IPS DF 4.7 (cell line): ENCODE measurements around the gene HHLA2.
A peak's percentile ranks its signal among the peaks of the same experiment; 100 is the strongest.

ENCODE experiments used
- DNase-seq: peaks from one replicate; pipeline ENCODE4 v3.0.0-alpha.2; 2013; ENCODE audit warnings: low spot score; ENCODE audit errors: extremely low read depth

HHLA2 gene

GRCh38 chr3:108393128-108393900 lies 97.0 kb downstream of the HHLA2 start:
- DNase-seq = no peak

DNA sequence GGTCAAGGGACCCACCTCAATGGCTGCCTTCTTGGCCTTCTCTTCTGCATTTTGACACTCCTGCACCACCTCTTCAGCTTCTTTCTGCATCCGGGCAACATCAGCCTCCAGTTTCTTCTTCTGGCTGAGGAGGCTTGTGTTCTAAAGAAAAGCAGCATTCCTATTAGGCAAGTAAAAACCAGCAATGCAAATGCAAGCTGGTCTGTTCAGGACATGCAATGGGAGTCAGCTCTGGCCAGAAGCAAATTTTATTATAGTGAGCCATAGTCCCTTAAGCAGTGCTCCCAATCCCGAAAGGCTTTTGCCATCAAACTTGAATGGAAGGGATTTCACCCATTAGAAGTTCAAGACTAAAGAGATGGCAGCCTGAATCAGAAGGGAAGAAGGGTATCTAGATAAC lies 97.7 kb downstream of the HHLA2 start:
- DNase-seq = no peak

DNA sequence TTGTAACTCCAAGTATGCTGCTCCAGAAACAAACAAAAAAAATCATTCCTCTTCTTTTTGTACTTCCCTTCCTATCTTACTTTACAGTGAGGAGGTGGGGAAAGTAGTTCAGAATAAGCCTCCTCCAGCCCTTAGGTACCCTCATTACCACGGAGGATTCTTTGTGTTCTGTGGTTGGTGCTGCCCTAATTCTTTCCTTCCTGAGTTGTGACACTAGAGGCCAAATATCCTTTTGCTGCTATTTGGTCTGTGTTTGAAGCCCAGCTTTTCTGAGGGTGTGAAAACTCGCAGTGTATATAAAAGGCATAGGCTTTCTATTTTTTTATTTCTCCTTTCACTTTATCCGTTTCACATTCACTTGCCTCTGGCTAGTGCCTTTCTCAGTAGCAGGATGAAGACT lies 98.2 kb downstream of the HHLA2 start:
- DNase-seq = no peak

DNA sequence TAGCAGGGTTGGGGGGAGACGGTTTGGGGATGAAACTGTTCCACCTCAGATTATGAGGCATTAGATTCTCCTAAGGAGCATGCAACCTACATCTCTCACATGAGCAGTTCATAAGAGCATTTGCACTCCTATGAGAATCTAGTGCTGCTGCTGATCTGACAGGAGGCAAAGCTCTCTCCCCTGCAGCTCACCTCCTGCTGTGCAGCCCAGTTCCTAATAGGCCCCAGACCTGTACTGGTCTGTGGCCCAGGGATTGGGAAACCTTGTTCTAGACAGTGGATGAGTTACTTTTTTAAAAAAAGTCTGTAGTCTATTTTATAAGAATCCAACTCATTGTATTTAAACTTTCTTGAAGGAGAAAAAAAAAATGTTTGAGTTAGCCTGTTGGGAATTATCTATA lies 100.0 kb downstream of the HHLA2 start:
- DNase-seq = no peak

DNA sequence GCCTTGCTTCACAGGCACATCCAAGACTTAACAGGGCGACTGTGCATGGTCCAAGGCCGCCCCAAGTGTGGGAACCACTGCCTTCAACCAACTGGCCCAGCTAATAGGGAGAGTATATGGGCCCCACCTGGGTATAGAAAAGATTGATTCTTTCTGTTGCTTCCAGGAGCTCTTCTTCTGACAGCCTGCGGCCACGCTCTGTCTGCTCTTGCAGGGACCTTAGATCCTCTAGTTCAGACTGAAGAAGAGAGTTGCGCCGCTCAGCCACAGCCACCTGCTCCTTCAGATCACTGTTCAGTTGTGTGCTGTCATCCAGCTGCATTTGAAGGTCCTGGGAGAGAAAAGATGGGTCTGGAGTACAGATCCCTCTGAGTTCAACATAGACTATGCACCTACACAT lies 102.2 kb downstream of the HHLA2 start:
- no peak for DNase-seq

GRCh38 chr3:108401836-108402235 lies 105.5 kb downstream of the HHLA2 start:
- no peak for DNase-seq

DNA sequence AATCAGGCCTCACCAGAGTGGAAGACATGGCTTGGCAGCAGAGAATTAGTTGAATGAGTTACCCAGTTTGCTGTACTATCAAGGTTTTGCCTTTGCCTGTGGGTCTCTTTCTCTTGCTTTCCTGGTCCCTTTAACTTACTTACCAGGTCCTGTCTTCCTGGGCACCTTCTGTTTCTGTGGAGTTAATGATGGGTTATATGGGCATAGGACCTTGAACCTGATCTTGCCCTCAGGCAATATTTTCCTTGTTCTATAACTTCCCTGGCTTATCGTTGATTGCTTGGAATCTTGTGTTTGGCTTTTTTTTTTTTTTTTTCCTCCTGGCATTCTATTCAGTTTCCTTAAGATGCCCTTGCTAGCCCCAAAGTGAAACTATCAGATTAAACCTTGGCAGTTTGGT lies 106.8 kb downstream of the HHLA2 start:
- no peak for DNase-seq

GRCh38 chr3:108403686-108404345 lies 107.5 kb downstream of the HHLA2 start:
- DNase-seq = no peak

DNA sequence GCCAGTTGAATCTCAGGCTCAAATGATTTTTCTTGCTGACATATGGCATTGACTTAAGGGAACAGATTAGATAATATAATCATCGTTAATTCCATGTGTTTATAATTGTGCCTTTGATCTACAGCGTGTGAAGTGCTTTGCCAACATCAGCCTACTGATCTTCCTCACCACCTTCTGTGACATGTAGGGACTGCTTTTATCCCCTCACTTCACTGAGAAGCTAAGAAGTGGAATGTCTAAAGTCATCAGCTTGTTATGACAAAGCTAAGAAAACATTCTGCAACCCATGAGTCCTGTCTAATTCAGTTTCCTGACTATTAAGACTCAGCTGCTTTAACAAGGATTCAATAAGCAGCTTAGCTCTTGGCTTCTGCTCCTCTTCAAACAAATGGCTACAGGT lies 108.0 kb downstream of the HHLA2 start:
- no peak for DNase-seq

- no peak for DNase-seq
Observed at GRCh38 chr3:108406063-108406660, 109.8 kb downstream of the HHLA2 start.

- peak; percentile 64 for DNase-seq
Observed at GRCh38 chr3:108406661-108407206, 110.4 kb downstream of the HHLA2 start.

DNA sequence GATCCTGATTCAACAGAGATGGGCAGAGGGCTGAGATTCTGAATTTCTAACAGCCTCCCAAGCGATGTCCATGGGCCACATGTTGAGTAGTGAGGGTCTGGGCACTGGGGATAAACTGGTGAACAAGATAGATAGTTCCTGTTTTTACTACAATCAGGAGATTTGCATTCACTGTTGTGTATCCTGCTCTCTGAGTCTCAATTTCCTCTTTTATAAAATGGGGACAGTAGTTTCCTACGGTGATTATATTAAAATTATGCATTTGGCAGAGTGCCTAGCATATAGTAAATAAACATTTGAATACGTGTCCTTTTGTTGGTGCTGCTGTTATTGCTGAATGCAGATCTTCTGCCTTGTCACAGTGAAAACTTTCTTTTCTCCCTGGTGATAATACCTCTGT lies 111.5 kb downstream of the HHLA2 start:
- DNase-seq = no peak

DNA sequence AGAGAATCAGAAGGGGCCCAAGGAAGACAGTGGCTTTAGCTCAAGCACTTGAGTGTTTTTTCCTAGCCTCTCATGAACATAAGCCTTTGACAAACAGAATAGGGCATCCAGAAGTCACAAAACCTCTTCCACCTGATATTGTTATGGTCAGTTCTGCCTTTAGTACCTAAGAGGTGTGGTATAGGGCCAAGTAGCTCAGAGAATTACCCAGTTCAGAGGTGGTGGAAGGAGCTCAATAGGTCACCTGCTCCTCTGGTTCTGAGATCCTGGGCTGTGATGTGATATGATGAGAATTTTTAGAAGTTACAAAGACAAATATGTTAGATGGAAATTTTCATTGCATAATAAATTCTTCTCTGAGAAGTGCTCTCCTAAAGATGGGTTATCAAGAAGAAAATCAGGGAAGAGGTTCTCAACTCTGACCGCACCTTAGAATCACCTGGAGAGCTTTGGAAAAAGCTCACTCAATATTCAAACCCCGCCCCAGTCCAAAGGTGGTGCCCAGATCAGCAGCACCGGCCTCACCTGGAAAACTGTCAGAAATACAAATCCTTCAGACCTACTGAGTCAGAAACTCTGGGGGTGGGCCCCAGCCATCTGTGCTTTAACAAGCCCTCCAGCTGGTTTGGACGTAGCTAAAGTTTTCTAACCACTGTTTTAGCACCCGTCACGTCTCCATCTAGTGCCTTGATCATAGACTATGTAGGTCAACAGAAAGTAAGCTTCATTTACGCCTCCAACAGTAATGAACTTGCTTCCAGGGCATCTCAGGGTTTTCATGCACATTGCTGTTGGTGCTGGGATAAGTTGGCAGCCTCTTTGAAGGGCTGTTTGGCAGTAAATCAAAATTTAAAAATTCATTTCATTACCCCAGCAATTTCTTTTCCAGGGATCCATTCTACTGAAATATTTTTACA lies 112.8 kb downstream of the HHLA2 start:
- DNase-seq = no peak

DNA sequence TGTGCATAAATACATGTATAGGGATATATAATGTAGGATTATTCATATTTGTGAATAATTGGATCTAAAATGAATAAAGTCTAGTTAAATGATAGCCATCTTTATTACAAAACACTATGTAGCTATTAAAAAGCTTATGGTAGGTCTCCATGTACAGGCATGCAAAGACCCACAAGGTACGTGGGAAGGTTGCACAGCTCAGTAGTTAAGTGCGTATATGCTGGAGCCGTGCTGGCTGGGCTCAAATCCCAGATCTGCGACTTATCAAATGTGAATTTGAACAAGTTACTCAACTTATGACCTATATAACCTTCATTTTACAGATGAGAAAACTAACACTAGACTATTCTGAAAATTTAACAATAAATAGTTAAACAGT lies 113.4 kb downstream of the HHLA2 start:
- no peak for DNase-seq

GRCh38 chr3:108410531-108410984 lies 114.2 kb downstream of the HHLA2 start:
- no peak for DNase-seq

DNA sequence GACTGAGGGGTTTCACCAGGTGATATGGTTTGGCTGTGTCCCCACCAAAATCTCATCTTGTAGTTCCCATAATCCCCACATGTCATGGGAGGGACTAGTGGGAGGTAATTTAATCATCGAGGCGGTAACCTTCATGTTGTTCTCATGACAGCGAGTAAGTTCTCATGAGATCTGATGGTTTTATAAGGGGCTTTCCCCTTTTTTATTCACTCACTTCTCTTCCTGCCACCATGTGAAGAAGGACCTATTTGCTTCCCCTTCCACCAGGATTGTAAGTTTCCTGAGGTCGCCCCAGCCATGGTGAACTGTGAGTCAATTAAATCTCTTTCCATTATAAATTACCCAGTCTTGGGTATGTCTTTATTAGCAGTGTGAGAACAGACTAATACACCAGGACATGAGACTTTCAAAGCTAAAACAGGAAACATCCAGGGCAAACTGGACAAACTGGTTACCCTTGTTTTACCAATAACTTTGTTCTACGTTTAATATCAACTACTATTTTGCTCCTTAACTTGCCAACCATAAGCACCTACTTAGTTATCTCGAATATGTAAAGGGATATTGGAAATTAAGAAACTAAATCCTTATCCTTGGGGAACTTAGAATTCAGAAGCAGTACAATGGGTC lies 115.9 kb downstream of the HHLA2 start:
- DNase-seq = no peak

GRCh38 chr3:108414007-108414406 lies 117.7 kb downstream of the HHLA2 start:
- DNase-seq = no peak

GRCh38 chr3:108415661-108416060 lies 119.3 kb downstream of the HHLA2 start:
- DNase-seq = no peak

- no peak for DNase-seq
Observed at GRCh38 chr3:108416111-108416869, 119.9 kb downstream of the HHLA2 start.

- DNase-seq = no peak
Observed at GRCh38 chr3:108420926-108421325, 124.6 kb downstream of the HHLA2 start.
